Measurements from ENCODE around the gene SPAG6.

GRCh38 chr10:22389856-22390589 is 44.7 kb downstream of the SPAG6 start:
- TF ChIP-seq CTCF (conservative IDR thresholded peaks at IDR 0.05 in 1 of 2, IDR thresholded peaks at IDR 0.05 in 1 of 2; ENCODE audit: low read depth in 1 of 2, low read length in 2 of 2) (no peak), EZH2 (IDR thresholded peaks at IDR 0.05; ENCODE audit: low read length, missing control alignments) (no peak)
